Testis (tissue), 2 donors: Measurements from ENCODE around the gene TM4SF20.

Experiments
- POLR2A ChIP-seq: fragments of 450-650 bp; IDR thresholded peaks from one replicate; pipeline ENCODE4 v1.6.1; 2017; ENCODE audit warnings: antibody characterized with exemption, mild to moderate bottlenecking, moderate library complexity
- TF ChIP-seq, protein P1 (sequence below), 3 experiments: fragments of 450-650 bp in 2 of 3; fragments of 200-600 bp in 1 of 3; sonication (generic) in 1 of 3; IDR thresholded peaks; one replicate each; pipeline ENCODE4 v1.5.1; 2016 to 2019; ENCODE audit warnings: antibody characterized with exemption in 3 of 3, mild to moderate bottlenecking in 2 of 3, moderate library complexity in 1 of 3

- TF ChIP-seq, protein P1, sequence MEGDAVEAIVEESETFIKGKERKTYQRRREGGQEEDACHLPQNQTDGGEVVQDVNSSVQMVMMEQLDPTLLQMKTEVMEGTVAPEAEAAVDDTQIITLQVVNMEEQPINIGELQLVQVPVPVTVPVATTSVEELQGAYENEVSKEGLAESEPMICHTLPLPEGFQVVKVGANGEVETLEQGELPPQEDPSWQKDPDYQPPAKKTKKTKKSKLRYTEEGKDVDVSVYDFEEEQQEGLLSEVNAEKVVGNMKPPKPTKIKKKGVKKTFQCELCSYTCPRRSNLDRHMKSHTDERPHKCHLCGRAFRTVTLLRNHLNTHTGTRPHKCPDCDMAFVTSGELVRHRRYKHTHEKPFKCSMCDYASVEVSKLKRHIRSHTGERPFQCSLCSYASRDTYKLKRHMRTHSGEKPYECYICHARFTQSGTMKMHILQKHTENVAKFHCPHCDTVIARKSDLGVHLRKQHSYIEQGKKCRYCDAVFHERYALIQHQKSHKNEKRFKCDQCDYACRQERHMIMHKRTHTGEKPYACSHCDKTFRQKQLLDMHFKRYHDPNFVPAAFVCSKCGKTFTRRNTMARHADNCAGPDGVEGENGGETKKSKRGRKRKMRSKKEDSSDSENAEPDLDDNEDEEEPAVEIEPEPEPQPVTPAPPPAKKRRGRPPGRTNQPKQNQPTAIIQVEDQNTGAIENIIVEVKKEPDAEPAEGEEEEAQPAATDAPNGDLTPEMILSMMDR (IDR thresholded peaks at IDR 0.05) = no peak
- no peak for TF ChIP-seq POLR2A
These were observed 25.6 kb upstream of the TM4SF20 start for GRCh38 chr2:227404585-227405271.
